Mesothelial cell of epicardium (in vitro differentiated cells): Measurements from ENCODE around the gene HTR2B. TPM values are rescaled to one million over a fixed set of nuclear protein-coding genes. Genes with fewer than 3 reads are reported as not detected.
"Not testable (repeated sequence)": the region's sequence is repeated elsewhere in the genome, so short reads cannot be mapped to it uniquely, and the experiment has no call there.

Experiments
- DNase-seq, 2 experiments: peaks; one replicate each; pipeline ENCODE4 v3.0.0; 2021; ENCODE audit warnings: low spot score in 2 of 2; ENCODE audit not compliant: unreplicated experiment in 2 of 2
- H3K27ac Mint-ChIP-seq: 2 replicates; pipeline ENCODE4 v1.8.0; 2021; ENCODE audit warnings: mixed read lengths
- H3K27me3 Mint-ChIP-seq: 2 replicates; pipeline ENCODE4 v1.8.0; 2021; ENCODE audit warnings: low read depth, mixed read lengths
- H3K36me3 Mint-ChIP-seq: 2 replicates; pipeline ENCODE4 v1.8.0; 2021; ENCODE audit warnings: mixed read lengths
- H3K4me1 Mint-ChIP-seq: 2 replicates; pipeline ENCODE4 v1.8.0; 2021; ENCODE audit warnings: mixed read lengths
- H3K4me3 Mint-ChIP-seq: 2 replicates; pipeline ENCODE4 v1.8.0; 2021; ENCODE audit warnings: mild to moderate bottlenecking, moderate library complexity, mixed read lengths
- H3K9me3 Mint-ChIP-seq: 2 replicates; pipeline ENCODE4 v1.8.0; 2021; ENCODE audit warnings: mixed read lengths
- total RNA-seq: library from RNA; stranded (reverse); gene quantifications from 3 replicates; pipeline ENCODE4 v1.2.1, GENCODE V29; 2021
- TF ChIP-seq, protein P1 (sequence below): fragments of 200-600 bp; sonication (generic); IDR thresholded peaks from one replicate; pipeline ENCODE4 v1.5.0; 2021; ENCODE audit warnings: antibody characterized with exemption; ENCODE audit not compliant: unreplicated experiment

HTR2B gene
- total RNA-seq, 1 donor from 2014 or later, result 3.7 TPM

DNA sequence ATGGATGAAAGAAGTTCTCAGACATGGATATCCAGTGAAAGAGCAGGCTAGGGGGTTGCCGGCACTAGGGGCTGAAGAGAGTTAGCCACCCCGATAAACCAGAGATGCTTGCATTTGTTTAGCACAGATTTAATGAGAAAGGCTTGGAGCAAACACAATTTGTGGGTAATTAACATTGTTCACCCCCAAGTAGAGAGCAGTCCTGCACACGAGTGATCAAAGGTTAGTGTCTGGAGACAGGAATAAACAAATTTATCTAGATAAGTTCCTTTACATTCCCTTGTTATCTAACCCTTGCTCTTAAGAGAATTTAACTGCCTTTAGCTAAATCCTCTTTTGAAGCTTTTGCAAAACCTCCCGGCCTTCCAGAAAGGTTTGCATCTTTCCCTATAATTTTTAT, 23.9 kb downstream of the HTR2B start:
- Mint-ChIP-seq H3K36me3 (peaks cover 53% of the 10 kb centered on the region), H3K27me3 (no peaks in the 10 kb centered on the region), H3K9me3 (peaks cover 27% of the 10 kb centered on the region), H3K27ac (peak overlapping the region; percentile 27), H3K4me3 (no peak overlapping the region), H3K4me1 (peaks cover 6% of the 10 kb centered on the region)
- DNase-seq, result no peak
- TF ChIP-seq, protein P1, sequence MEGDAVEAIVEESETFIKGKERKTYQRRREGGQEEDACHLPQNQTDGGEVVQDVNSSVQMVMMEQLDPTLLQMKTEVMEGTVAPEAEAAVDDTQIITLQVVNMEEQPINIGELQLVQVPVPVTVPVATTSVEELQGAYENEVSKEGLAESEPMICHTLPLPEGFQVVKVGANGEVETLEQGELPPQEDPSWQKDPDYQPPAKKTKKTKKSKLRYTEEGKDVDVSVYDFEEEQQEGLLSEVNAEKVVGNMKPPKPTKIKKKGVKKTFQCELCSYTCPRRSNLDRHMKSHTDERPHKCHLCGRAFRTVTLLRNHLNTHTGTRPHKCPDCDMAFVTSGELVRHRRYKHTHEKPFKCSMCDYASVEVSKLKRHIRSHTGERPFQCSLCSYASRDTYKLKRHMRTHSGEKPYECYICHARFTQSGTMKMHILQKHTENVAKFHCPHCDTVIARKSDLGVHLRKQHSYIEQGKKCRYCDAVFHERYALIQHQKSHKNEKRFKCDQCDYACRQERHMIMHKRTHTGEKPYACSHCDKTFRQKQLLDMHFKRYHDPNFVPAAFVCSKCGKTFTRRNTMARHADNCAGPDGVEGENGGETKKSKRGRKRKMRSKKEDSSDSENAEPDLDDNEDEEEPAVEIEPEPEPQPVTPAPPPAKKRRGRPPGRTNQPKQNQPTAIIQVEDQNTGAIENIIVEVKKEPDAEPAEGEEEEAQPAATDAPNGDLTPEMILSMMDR, result no peak

DNA sequence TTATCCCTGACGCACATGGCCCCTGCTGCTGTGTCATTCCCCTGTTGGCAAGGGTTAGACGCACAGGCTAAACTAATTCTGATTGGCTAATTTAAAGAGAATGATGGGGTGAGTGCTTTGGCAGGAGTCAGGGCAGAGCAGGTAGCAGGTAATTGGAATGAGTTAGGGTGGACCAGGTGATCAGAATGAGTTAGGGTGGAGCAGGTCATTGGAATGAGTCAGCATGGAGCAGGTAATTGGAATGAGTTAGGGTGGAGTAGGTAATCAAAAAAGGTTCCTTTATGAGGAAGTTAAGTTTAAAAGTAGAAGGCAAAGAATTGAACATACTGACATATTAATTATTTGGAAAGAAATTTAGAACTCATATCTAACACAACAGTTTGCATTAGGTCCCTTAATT, 24.5 kb downstream of the HTR2B start:
- not testable (repeated sequence) for H3K4me3 Mint-ChIP-seq, H3K27ac Mint-ChIP-seq, H3K4me1 Mint-ChIP-seq, DNase-seq, H3K27me3 Mint-ChIP-seq
- peaks cover 31% of the 10 kb centered on the region for H3K9me3 Mint-ChIP-seq
- H3K36me3 Mint-ChIP-seq, result peaks cover 59% of the 10 kb centered on the region

DNA sequence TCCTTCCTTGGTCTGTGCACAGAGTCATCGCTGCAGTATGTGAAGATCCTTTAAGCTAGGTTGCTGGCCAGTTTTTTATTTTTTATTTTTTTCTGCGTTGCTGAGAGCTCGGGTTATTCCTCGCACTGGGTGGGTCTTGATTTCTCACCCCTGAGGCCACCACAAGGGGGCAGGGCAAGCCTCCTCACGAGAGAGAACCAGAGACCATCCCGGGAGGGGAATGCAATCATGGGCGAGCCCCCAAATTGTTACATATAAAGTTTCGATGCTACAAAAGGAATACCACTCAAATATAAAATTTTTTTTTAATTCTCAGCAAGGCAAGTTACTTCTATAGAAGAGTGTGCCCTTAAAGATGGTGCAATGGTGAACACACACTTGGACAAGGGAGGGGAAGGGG, 24.9 kb downstream of the HTR2B start:
- TF ChIP-seq, protein P1, result no peak
- Mint-ChIP-seq H3K4me1 (peaks cover 6% of the 10 kb centered on the region), H3K27ac (no peak overlapping the region), H3K4me3 (no peak overlapping the region), H3K27me3 (no peaks in the 10 kb centered on the region), H3K36me3 (peaks cover 63% of the 10 kb centered on the region), H3K9me3 (peaks cover 32% of the 10 kb centered on the region)
- no peak for DNase-seq

DNA sequence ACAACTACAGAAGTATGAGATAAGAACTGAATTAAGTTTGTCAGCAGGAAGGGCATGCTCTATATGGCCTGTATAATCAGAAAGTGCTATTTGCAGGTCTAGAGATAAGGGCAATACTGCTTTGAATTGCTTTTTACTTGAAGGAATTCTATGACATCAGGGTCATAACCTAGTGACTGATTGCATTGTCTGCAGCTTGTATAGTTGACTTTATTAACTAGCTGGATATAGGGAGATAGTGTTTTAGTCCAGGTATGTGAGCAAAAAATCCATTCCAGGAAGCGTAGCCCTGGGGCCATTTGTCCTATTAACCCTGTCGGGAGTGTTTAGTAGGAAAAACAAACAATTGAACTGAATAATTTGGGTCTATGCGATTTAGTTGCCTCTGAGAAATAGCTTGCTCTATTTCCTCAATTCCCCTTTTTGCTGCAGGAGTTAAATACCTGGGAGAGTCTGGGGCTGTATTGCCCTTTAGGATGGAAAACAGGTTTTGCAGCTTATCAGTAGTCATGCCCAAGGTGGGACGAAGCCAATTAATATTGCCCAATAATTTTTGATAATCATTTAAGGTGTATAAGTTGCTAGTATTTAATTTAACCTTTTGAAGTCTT, 30.0 kb downstream of the HTR2B start:
- peaks cover 45% of the 10 kb centered on the region for H3K9me3 Mint-ChIP-seq
- H3K27ac Mint-ChIP-seq, result peak overlapping the region; percentile 44
- H3K36me3 Mint-ChIP-seq, result peaks cover 76% of the 10 kb centered on the region
- H3K27me3 Mint-ChIP-seq, result no peaks in the 10 kb centered on the region
- DNase-seq, result no peak
- no peak overlapping the region for H3K4me3 Mint-ChIP-seq
- TF ChIP-seq, protein P1, result no peak
- peaks cover 19% of the 10 kb centered on the region for H3K4me1 Mint-ChIP-seq

DNA sequence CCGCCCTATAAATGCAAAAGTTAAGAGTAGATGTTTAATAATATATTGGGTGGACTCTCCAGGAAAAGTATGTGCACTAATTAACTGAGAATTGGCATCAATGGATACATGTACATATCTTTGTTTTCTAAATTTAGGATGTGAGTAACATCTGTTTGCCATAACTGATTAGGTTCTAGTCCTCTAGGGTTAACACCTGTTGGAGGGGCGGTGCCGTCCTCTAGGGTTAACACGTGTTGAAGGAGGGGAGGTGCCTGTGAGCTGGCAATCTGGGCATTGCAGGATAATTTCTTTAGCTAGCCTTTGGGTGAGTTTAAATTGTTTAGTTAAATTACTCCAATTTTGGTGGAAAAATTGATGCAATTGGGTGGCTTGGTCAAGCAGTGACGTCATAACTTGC, 30.9 kb downstream of the HTR2B start:
- H3K27me3 Mint-ChIP-seq, result no peaks in the 10 kb centered on the region
- H3K4me3 Mint-ChIP-seq, result no peak overlapping the region
- H3K36me3 Mint-ChIP-seq, result peaks cover 71% of the 10 kb centered on the region
- DNase-seq, result no peak
- peaks cover 20% of the 10 kb centered on the region for H3K4me1 Mint-ChIP-seq
- H3K27ac Mint-ChIP-seq, result no peak overlapping the region
- peaks cover 37% of the 10 kb centered on the region for H3K9me3 Mint-ChIP-seq
- TF ChIP-seq, protein P1, result no peak

DNA sequence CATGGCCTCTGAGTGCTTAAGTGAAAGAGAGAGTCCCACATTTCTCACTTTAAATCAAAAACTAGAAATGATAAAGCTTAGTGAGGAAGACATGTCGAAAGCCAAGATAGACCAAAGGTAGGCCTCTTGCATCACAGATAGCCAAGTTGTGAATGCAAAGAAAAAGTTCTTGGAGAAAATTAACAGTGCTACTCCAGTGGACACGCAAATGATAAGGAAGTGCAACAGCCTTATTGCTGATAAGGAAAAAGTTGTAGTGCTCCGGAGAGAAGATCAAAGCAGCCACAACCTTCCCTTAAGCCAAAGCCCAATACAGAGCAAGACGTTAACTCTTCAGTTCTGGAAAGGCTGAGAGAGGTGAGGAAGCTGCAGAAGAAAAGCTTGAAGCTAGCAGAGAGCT, 36.1 kb downstream of the HTR2B start:
- peaks cover 45% of the 10 kb centered on the region for H3K36me3 Mint-ChIP-seq
- peaks cover 16% of the 10 kb centered on the region for H3K4me1 Mint-ChIP-seq
- H3K27me3 Mint-ChIP-seq, result no peaks in the 10 kb centered on the region
- no peak for DNase-seq
- TF ChIP-seq, protein P1, result no peak
- H3K27ac Mint-ChIP-seq, result no peak overlapping the region
- no peak overlapping the region for H3K4me3 Mint-ChIP-seq
- H3K9me3 Mint-ChIP-seq, result peaks cover 8% of the 10 kb centered on the region
